Measurements from ENCODE around the gene PKDREJ.
"Not testable (repeated sequence)": the region's sequence is repeated elsewhere in the genome, so short reads cannot be mapped to it uniquely, and the experiment has no call there.

PKDREJ gene

GRCh38 chr22:46263216-46263590 is at the start of gene PKDREJ:
Gene PKDREJ (minus strand): TSS chr22:46263343. CDS start chr22:46263322, 21 bp downstream.
- no peak for DNase-seq (ENCODE audit: low read depth in 2 of 2)

GRCh38 chr22:46312848-46313247 is 49.7 kb upstream of the PKDREJ start:
- DNase-seq (ENCODE audit: low read depth in 2 of 2) = not testable (repeated sequence)

DNA sequence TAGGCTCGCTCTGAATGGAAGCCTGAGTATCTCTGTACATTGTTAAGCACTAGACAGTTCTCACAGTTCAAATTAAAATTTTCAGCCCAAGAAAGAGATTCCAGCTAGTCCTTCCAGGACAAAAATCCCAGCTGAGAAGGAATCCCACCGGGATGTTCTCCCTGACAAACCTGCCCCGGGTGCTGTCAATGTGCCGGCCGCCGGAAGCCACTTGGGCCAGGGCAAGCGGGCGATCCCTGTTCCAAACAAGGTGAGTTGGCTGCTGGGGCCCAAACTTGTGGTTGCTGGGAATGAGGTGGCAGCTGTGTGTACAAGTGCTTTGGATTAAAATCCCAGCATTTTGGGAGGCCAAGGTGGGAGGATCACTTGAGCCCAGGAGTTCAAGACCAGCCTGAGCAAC is 48.9 kb upstream of the PKDREJ start:
- DNase-seq (ENCODE audit: low read depth in 2 of 2) = no peak

- no peak for DNase-seq (ENCODE audit: low read depth in 2 of 2)
These were observed 46.5 kb upstream of the PKDREJ start for GRCh38 chr22:46309526-46310085.

- no peak for DNase-seq (ENCODE audit: low read depth in 2 of 2)
These were observed 45.3 kb upstream of the PKDREJ start for GRCh38 chr22:46308283-46308988.

DNA sequence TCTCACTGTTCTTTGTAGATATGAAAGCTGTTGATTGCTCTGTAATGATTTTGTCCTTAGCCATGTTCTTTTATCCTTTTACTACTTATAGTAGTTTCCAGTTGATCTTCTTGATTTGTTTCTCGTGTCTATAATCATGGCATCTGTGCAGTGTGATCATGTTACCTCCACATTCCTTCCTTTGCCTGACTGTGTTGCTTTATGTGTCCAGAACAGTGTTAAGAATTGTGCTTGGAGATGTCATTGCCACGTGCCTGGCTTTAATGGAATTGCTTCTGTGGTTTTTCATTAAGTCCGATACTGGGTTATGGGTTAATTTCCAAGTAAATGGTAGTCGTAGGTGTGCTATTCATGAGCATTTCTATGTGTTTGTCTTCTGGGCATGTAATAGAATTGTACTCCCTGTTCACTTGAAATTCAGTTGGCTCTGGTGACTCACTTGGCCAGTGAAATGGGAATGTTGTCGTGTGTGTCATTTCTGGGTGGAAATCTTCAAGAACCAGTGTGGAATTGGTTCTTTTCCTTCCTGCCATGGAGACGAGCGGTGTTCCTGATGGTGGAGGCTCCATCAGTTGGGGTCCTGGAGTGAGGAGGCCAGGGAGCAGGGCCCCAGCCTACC is 40.3 kb upstream of the PKDREJ start:
- DNase-seq (ENCODE audit: low read depth in 2 of 2) = no peak

- DNase-seq (ENCODE audit: low read depth in 2 of 2) = no peak
These were observed 37.3 kb upstream of the PKDREJ start for GRCh38 chr22:46300491-46300890.

DNA sequence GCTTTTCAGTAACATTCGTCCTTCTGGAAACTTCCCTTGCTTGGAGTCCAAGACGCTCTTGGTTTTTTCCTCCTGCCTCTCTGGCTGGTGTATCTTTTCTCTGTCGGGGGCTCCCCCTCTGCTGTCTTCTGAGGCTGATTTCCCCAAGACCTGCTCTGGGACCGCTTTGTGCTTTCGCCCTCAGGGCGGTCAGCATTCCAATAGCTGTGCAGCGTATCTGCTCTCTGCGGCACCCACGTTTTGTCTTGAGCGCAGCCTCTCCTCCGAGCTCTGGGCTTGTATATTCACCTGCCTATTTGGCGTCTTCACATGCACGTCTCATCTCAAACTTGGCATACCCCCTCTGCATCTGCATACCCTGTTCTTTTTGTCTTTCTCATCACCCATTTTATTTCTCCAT is 36.0 kb upstream of the PKDREJ start:
- DNase-seq (ENCODE audit: low read depth in 2 of 2) = no peak

- no peak for DNase-seq (ENCODE audit: low read depth in 2 of 2)
These were observed 34.1 kb upstream of the PKDREJ start for GRCh38 chr22:46297151-46297812.

GRCh38 chr22:46296257-46297150 is 33.4 kb upstream of the PKDREJ start, which contains the start of gene GTSE1:
Gene GTSE1 (plus strand): TSS chr22:46296870. CDS start chr22:46297401, 531 bp downstream.
- DNase-seq (ENCODE audit: low read depth in 2 of 2) = peak; percentile 90 to 91

- no peak for DNase-seq (ENCODE audit: low read depth in 2 of 2)
These were observed 32.3 kb upstream of the PKDREJ start for GRCh38 chr22:46295277-46295971.

DNA sequence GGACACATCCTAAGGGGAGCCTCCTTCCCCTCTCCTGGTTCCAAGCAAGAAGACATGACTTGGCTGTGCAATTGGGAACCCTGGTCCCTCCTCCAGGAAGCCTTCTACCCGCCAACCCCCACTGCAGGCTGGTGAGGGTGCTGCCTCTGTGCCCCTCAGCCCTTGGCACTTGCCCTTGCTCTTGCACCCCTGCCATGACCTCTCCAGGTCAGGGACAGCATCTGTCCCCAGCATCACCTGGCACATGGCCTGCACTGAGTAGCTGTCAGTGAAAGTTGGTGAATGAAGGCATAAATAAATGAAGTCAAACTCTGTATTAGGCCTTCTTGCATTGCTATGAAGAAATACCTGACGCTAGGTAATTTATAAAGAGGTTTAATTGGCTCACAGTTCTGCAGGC is 31.6 kb upstream of the PKDREJ start:
- DNase-seq (ENCODE audit: low read depth in 2 of 2) = no peak

GRCh38 chr22:46293577-46294260 is 30.6 kb upstream of the PKDREJ start:
- DNase-seq (ENCODE audit: low read depth in 2 of 2) = peak; percentile 49 to 52

- DNase-seq (ENCODE audit: low read depth in 2 of 2) = no peak
These were observed 29.6 kb upstream of the PKDREJ start for GRCh38 chr22:46292732-46293131.

DNA sequence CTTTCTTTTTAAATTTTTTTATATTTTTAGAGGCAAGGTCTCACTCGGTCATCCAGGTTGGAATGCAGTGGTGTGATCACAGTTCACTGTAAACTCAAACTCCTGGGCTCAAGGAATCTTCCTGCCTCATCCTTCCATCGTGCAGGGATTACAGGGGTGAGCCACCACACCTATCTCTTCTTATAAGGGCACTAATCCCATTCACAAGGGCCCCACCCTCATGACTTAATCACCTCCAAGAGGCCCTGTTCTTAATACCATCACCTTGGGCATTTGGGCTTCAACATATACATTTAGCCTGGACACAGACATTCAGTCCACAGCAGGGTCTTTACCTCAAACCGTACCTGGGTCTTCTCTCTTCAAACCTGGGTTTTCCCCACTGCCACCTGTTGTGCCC is 29.0 kb upstream of the PKDREJ start:
- no peak for DNase-seq (ENCODE audit: low read depth in 2 of 2)

DNA sequence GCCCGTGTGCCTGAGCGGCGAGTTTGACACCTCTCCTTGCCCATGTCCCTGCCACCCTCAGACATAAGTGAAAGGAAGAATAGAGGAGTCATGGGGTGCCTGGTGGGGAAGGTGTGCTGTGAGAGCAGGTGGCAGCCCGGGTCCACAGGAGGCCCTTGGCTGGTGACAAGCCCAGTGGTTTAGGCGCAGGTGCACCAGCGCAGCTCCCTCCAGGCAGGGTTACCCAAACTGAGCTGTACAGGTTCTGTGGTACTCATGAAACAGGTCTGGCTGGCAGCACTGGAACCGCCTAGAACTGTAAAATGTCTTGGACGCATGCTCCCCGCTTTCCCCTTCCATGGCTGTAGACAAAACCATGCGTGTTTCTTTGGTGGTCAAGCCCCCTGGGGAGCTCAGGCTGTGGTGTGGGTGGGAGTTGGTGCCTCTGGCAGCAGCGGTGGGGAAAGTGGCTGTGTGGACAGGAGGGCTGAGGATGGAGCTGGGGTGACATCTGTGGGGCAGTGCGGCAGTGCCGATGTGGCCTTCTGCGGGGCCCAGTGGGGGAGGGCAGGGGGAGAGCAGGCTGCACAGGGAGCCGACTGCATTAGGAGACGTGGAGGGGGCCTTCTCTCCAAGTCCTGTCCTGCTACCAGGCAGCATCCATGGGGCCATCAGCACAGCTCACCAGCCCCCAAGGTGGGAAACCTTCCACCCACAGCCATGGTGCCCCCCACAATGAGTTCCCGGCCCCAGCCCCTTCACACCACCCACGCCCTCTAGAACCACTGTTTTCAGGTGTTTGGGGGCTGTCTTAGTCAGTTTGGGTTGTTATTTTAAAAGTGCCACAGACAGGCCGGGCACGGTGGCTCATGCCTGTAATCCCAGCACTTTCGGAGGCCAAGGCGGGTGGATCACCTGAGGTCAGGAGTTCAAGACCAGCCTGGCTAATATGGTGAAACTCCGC is 28.0 kb upstream of the PKDREJ start:
- DNase-seq (ENCODE audit: low read depth in 2 of 2) = no peak

- no peak for DNase-seq (ENCODE audit: low read depth in 2 of 2)
These were observed 27.1 kb upstream of the PKDREJ start for GRCh38 chr22:46290121-46290842.

GRCh38 chr22:46289244-46289891 is 26.2 kb upstream of the PKDREJ start:
- DNase-seq (ENCODE audit: low read depth in 2 of 2) = no peak

Data from fibroblast of skin of left quadriceps (primary cell).